Myocyte (in vitro differentiated cells): ENCODE measurements around the gene SLC16A13. TPM values are rescaled to one million over a fixed set of nuclear protein-coding genes. Genes with fewer than 3 reads are reported as not detected.
"Not testable (repeated sequence)": the region's sequence is repeated elsewhere in the genome, so short reads cannot be mapped to it uniquely, and the experiment has no call there.

Experiments used
- DNase-seq: peaks from one replicate; pipeline ENCODE4 v3.0.0-alpha.2; 2012; ENCODE audit warnings: low read depth
- polyA plus RNA-seq: library from polyadenylated mRNA; unstranded; fragments of >200 nt; gene quantifications from one replicate; pipeline ENCODE4 v1.2.1, GENCODE V29; 2012; ENCODE audit warnings: missing spikeins
- total RNA-seq: library from RNA; depleted of rRNA; stranded (reverse); fragments of >200 nt; gene quantifications from 2 replicates; pipeline ENCODE4 v1.2.3, GENCODE V29; 2014

SLC16A13 gene
- 0.10 and 0.75 TPM in 2 replicates for total RNA-seq
- 2.6 TPM for polyA plus RNA-seq

GRCh38 chr17:7035591-7036368 lies at the start of gene SLC16A13:
Gene SLC16A13 (plus strand): TSS chr17:7036015. CDS start chr17:7036383, 368 bp downstream.
- peak; percentile 92 for DNase-seq

- no peak for DNase-seq
These were observed 49.1 kb upstream of the SLC16A13 start for GRCh38 chr17:6986676-6987075.

- DNase-seq = no peak
These were observed 46.0 kb upstream of the SLC16A13 start for GRCh38 chr17:6989779-6990178.

- DNase-seq = not testable (repeated sequence)
These were observed 42.2 kb upstream of the SLC16A13 start for GRCh38 chr17:6993613-6994056.

GRCh38 chr17:6994118-6994598 lies 41.7 kb upstream of the SLC16A13 start:
- DNase-seq = no peak

DNA sequence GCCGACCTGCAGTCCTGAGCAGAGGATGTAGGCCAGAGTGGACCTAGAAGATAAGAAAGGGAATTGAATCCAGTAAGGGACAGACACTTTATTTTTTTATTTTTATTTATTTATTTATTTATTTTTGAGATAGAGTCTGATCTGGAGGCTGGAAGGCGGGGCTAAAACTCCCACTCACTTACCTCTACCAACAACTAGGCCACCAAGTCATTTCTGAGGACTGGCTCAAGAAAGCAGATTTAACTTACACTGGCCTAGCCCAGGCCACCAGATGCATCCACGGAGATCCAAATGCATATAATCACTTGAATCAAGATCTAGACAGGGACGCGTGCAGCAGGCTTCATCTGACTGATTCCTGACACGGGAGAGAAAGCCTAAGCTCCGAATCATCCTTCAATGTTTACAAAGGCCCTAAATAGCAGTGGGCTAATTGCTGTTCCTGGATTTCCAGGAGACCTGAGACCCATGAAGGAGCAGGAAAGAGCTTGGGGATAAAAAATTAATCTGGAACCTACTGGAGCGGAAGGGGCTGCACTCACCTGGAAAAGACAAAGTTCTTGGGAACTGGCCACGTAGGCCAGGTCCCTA lies 41.1 kb upstream of the SLC16A13 start:
- DNase-seq = no peak

DNA sequence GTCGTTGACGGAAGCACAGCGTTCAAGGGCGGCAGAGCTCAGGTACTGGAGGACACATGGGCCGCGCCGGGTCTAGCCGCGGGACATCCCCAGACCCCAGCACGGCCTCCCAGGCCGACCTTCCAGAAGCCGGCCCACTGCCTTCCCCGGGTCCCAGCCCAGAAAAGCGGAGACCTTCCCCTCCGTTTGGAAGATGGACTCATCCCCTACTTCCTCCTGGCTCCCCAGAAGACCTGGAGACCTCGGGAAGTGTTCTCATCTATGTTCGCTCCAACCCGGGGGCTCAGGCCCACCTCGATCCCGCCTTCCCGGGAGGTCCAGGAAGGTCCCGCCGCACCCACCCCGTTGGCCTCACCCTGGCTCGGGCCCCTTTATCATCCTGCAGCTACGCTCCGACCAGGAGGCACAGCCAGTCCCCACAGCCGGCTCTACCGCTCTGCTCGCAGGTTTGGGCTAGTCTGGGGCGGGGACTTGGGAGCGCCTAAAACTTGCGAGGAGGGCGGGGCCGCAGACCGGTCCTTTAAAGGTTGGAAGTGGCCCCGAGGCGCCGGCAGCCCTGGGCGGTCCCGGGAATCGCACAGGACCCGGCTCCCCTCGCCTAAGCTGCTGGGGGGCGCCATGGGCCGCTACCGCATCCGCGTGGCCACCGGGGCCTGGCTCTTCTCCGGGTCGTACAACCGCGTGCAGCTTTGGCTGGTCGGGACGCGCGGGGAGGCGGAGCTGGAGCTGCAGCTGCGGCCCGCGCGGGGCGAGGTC lies 40.1 kb upstream of the SLC16A13 start, which contains the start of gene ALOX12:
ALOX12 (plus strand) TSS at position 550 of the 756 bp plus-strand sequence; CDS start at position 619, 69 bp downstream.
- no peak for DNase-seq

- no peak for DNase-seq
These were observed 39.4 kb upstream of the SLC16A13 start for GRCh38 chr17:6996256-6997011.

- no peak for DNase-seq
These were observed 38.6 kb upstream of the SLC16A13 start for GRCh38 chr17:6997171-6997570.

- no peak for DNase-seq
These were observed 36.8 kb upstream of the SLC16A13 start for GRCh38 chr17:6998855-6999508.

- DNase-seq = no peak
These were observed 34.4 kb upstream of the SLC16A13 start for GRCh38 chr17:7001318-7001961.

DNA sequence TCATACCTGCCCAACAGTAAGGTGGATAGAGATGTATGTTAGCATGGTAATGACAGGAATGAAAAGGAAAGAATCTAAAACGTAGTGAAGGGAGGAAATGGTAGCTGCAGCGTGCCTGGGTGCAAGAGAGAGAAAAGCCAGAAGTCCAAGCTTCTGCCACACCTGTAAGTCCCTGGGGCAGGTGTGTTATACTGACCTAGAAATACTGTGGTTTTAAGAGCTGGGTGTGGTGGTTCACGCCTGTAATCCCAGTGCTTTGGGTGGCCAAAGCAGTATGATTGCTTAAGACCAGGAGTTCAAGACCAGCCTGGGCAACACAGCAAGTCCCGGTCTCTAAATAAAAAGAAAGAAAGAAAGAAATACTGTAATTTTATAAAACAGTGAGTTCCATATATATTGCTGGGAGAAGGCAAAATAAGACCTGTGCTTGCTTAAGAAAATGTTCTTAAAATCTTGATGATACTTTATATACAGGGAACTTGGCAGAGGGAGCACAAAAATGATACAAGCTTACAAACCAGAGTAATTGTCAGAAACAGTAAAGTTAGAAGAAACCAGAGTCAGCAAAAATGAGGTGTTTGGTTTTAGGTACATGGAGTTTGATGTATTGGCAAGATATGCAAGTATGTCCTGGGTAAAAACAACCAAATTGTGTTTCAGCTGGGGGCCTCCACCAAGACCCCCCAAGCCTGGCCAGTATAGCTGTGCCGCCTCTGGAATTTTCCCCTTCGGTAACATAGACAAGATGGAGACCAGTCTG lies 33.3 kb upstream of the SLC16A13 start:
- DNase-seq = no peak

DNA sequence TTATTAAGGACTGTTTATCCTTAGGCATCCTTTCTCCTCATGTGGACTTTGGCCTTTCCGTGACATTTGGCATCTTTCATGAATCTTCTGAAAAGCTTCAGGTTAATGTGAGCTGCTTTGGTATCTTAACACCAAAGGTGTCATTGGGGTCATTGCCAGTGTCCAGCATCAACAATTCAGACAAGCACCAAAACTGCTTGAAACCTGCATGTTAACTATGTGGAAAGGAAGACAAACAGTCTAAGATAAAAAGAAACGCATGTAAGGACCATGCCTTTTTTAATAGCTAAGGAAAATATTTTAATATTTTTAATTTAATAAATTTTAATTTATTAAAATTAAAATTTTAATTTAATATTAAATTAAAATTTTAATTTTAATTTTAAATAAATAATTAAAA lies 32.1 kb upstream of the SLC16A13 start:
- no peak for DNase-seq

DNA sequence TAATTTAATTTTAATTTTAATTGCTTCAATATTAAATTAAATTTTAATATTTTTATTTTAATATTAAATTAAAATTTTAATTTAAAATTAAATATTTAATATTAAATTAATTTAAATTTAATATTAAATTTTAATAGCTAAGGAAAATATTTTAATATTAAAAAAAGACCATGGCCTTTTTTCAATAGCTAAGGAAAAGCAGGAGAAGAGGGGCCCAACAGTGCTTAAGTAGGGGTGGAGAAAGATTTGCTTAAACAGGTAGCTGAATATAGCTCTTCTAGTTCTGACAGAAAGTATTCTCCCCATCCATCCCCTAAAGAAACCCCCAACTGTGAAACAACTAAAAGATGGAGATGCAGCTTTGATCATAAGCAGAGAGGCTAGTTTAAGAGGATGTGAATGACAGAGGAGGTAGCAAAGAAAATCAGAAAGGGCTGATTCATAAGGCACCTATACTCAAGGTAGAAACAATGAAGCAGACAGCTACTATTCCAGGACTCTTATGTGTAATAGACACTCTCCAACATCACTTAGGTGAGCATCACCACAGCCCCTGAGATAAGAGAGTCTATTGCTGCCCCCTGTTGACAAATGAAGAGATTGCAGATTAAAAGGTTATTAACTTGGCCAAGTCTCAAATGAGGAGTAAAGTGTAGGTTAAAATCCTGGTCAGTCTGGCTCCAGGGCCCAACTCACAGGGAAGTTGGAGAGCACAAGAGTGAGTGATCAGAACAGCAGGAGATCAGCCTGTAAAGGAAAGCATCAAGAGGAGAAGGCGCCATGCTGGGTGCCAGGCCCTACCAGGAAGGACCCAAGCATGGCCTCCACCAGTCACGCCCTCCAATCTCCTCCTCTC lies 31.2 kb upstream of the SLC16A13 start:
- DNase-seq = peak; percentile 74

DNA sequence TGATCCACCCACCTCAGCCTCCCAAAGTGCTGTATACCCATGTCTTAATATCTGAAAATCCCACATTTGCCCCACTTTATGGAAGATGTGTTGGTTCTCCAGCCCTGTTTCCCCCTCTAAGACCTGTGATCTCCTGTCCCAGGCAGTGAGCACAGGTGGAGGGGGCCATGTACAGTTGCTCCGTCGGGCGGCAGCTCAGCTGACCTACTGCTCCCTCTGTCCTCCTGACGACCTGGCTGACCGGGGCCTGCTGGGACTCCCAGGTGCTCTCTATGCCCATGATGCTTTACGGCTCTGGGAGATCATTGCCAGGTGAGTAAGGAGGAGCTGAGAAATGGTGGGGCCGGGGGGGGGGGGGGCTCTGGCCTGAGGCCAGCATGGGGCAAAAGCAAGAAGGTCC lies 30.1 kb upstream of the SLC16A13 start:
- no peak for DNase-seq

- DNase-seq = no peak
These were observed 28.7 kb upstream of the SLC16A13 start for GRCh38 chr17:7007143-7007542.

DNA sequence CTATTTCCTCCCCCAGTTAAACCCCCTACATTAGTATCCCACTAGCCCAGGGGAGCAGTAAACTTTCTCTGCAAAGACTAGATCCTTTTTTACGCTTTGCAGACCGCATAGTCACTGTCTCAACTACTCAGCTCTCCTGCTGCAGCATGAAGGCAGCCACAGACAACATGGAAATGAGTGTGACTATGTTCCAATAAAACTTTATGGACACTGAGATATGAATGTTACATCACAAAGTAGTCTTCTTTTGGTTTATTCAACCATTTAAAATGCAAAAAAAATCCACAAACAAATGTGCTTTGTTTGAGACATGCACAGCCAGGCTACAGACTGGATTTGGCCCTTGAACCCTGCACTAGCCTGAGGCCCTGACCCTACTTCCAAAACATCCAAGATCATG lies 25.3 kb upstream of the SLC16A13 start:
- no peak for DNase-seq

DNA sequence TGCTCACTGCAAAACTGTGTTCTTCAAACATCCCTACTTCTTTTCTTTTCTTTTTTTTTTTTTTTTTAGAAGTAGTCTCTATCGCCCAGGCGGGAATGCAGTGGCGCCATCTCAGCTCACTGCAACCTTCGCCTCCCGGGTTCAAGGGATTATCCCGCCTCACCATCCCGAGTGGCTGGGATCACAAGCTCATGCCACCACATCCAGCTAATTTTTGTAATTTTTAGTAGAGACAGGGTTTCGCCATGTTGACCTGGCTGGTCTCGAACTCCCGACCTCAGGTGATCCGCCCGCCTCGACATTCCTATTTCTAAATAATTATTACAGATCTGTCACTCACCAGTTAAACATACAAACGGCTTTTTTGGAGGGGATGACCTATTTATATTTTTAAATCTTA lies 24.4 kb upstream of the SLC16A13 start:
- DNase-seq = no peak
